Activated CD8-positive, alpha-beta T cell treated with anti-CD3 and anti-CD28 coated beads, Interleukin-2, amount 10 ng/mL, durations not matched to agents 7 days and 5 days (primary cell): Measurements from ENCODE around the gene KRT74. TPM values are rescaled to one million over a fixed set of nuclear protein-coding genes. Genes with fewer than 3 reads are reported as not detected.
A peak's percentile ranks its signal among the peaks of the same experiment; 100 is the strongest.

Experiments
- ATAC-seq: fragments of 150-1000 bp; cut with Tn5 transposase; one replicate; pipeline ENCODE4 v1.10.0; 2021; ENCODE audit warnings: moderate library complexity
- CTCF ChIA-PET: fragments of 350-600 bp; sonication (Branson Sonifier 250); formaldehyde crosslinking; loops from one replicate; lab custom pipeline; 2021; ENCODE audit warnings: antibody characterized with exemption; lab: Charles Lee
- POLR2A ChIA-PET: fragments of 350-600 bp; sonication (Branson Sonifier 250); formaldehyde crosslinking; loops from one replicate; lab custom pipeline; 2021; ENCODE audit warnings: antibody characterized with exemption; lab: Charles Lee
- DNase-seq: peaks from one replicate; pipeline ENCODE4 v3.0.0-alpha.2; 2020
- H3K27ac Mint-ChIP-seq: one replicate; pipeline ENCODE4 v1.8.0; 2021; ENCODE audit warnings: mild to moderate bottlenecking, mixed read lengths
- H3K27me3 Mint-ChIP-seq: one replicate; pipeline ENCODE4 v1.8.0; 2021; ENCODE audit warnings: low read depth, mixed read lengths
- H3K36me3 Mint-ChIP-seq: one replicate; pipeline ENCODE4 v1.8.0; 2021; ENCODE audit warnings: low read depth, mixed read lengths
- H3K4me1 Mint-ChIP-seq: one replicate; pipeline ENCODE4 v1.8.0; 2021; ENCODE audit warnings: low read depth, mixed read lengths
- H3K4me3 Mint-ChIP-seq: one replicate; pipeline ENCODE4 v1.8.0; 2021; ENCODE audit warnings: mild to moderate bottlenecking, mixed read lengths
- H3K9me3 Mint-ChIP-seq: one replicate; pipeline ENCODE4 v1.8.0; 2022; ENCODE audit warnings: mixed read lengths; ENCODE audit not compliant: insufficient read depth
- total RNA-seq, 2 experiments: library from RNA; stranded (reverse); gene quantifications; one replicate each; pipeline ENCODE4 v1.2.3, GENCODE V29; 2021

Gene KRT74
- total RNA-seq, 2 experiments from 2014 or later: not detected

DNA sequence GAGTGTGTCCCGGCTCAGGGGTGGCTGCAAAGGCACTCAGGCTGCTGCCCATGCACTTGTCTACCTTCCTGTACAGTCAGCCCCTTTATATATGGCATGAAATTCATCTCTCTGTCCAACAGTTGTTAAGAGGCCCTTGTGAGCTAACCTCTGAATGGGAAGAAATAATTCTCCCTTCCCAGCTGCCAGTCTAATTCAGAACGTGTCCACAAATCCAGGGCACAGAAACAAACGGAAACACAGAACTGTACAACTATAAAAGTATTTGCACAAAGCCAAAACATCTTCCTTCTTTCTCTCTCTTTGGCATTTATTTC, 54.3 kb downstream of the KRT74 start:
- CTCF ChIA-PET: no interaction called here
- H3K36me3 Mint-ChIP-seq: no peaks in the 10 kb centered on the region
- ATAC-seq (no peak), DNase-seq (peak; percentile 12)
- POLR2A ChIA-PET: no interaction called here
- peaks cover 11% of the 10 kb centered on the region for H3K27me3 Mint-ChIP-seq
- no peaks in the 10 kb centered on the region for H3K9me3 Mint-ChIP-seq
- H3K4me1 Mint-ChIP-seq: no peaks in the 10 kb centered on the region
- H3K27ac Mint-ChIP-seq: no peak overlapping the region
- no peak overlapping the region for H3K4me3 Mint-ChIP-seq

DNA sequence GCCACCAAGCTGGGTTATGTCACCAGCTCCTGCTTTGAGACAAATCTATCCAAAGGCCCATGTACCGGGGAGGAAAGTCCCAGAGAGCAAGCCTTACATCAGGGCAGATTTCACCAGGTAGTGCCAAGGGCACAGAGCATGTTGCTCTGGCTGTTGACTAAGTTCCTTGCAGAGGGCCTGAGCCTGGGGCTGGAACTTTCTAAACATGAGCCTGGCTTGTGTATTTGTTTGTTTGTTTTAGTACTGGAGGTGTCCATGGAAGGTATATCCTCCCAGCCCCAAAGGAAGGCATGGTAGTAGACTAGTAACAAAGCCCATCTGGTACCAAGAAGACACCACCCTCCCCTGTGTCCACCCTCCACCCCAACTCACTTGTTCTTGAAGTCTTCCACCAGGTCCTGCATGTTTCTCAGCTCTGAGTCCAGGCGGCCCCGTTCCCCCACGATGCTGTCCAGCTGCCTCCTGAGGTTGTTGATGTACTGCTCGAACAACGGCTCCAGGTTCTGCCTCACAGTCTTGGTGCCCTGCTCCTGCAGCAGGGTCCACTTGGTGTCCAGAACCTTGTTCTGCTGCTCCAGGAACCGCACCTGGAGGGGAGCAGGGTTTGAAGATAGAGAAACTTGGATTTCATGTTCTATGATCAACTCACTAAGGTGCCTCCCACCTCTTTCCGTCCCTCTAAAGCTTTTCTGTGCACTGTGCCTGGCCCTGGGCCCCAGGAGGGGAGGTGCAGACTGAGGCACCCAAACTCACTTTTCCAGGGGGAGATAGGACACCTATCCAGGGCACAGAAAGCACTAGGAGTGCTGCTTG, 54.9 kb downstream of the KRT74 start:
- Mint-ChIP-seq H3K27me3 (peaks cover 13% of the 10 kb centered on the region), H3K9me3 (no peaks in the 10 kb centered on the region), H3K4me3 (no peak overlapping the region), H3K27ac (no peak overlapping the region), H3K36me3 (no peaks in the 10 kb centered on the region), H3K4me1 (no peaks in the 10 kb centered on the region)
- DNase-seq (peak; percentile 14), ATAC-seq (no peak)
- ChIA-PET CTCF (no interaction called here), POLR2A (no interaction called here)

DNA sequence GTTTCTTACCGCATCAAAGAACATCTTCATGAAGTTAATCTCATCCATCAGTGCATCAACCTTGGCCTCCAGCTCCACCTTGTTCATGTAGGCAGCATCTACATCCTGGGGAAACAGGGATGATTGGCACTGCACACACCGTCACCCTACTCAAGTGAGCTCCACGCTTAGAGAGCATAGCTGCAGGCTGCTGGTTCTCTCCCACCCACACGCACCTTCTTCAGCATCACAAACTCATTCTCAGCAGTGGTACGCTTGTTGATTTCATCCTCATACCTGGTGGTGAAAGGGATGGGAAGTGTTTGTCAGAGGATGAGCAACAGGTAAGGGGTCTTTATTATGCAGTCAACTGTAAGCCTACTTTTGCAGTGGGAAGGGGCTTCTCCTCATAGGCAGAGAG, 55.8 kb downstream of the KRT74 start:
- ChIA-PET POLR2A (no interaction called here), CTCF (no interaction called here)
- Mint-ChIP-seq H3K27ac (no peak overlapping the region), H3K36me3 (no peaks in the 10 kb centered on the region), H3K9me3 (no peaks in the 10 kb centered on the region), H3K4me3 (no peak overlapping the region), H3K4me1 (no peaks in the 10 kb centered on the region), H3K27me3 (peaks cover 16% of the 10 kb centered on the region)
- ATAC-seq (no peak), DNase-seq (peak; percentile 12)

DNA sequence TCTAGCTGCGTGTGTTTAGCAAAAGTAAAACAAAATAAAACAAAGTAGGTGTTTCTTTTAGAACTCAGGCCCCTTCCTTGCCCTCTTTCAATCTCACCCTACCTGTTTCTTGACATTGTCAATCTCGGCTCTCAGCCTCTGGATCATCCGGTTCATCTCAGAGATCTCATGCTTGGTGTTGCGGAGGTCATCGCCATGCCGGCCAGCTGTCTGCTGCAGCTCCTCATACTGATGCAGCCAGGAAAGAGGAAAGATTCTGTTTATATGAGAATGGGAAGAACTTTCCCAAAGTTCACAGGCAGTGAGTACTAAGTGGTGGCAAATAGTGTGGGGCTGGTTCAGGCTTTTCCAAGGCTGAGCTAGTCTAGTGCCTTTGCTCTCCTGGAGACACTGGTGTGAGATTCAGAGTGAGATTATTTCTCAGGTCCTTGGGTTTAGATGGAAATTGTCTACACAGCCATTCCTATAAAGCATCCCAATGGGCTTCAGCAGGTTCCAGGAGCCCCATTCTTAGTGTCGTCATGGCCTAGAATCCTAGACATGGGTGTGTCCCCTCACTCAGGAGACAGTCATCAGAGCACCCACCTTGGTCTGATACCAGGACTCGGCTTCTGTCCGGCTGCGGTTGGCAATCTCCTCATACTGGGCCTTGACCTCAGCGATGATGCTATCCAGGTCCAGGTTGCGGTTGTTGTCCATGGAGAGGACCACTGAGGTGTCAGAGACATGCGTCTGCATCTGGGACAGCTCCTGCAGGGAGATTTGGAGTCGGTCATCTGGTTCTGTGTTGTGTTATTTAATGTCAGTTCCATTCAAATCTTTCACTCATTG, 56.4 kb downstream of the KRT74 start:
- DNase-seq (peak; percentile 11), ATAC-seq (no peak)
- H3K36me3 Mint-ChIP-seq: no peaks in the 10 kb centered on the region
- ChIA-PET POLR2A (no interaction called here), CTCF (interaction anchor here (1.6 to 1.7 kb wide), 2 partner anchors 9 to 363 kb away, joined by 4 to 9 read pairs; no protein-coding TSS in a partner anchor)
- no peaks in the 10 kb centered on the region for H3K4me1 Mint-ChIP-seq
- H3K4me3 Mint-ChIP-seq: no peak overlapping the region
- H3K27me3 Mint-ChIP-seq: peaks cover 16% of the 10 kb centered on the region
- no peaks in the 10 kb centered on the region for H3K9me3 Mint-ChIP-seq
- no peak overlapping the region for H3K27ac Mint-ChIP-seq

DNA sequence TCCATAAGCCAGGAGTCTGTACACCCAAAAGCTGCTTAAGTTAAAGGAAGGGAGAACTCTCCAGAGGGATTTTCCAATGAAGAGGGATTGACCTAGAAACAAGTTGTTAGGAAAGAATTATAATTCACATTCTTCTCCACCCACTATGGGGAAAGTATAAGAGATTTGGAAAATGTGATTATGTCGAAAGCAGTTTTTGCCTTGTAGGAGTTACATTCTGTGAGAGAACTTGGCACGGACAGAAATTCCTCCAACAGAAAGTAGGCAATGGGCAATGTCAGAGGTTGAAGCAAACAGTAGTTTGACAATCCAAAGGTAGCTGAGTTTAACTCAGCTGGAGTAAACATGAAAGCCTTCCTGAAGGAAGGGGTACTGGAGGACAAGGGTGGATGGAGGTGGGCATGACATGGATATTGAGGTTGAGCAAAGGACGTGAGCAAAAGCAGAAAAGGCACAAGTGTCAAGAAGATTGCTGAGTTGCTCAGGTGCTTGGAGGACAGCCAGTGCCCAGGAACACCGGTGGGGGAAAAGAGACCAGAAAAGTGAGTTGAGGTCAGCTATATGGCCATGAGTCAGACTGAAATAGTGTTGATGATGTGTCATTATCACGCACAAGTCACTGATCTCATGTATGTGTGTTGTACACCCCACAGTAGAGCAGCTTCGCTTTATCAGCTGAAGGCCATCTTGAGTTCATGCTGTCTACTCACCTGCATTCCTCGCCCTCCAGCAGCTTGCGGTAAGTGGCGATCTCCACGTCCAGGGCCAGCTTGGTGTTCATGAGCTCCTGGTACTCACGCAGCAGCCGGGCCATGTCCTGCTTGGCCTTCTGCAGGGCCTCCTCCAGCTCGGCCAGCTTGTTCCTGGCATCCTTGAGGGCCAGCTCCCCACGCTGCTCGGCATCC, 57.5 kb downstream of the KRT74 start:
- Mint-ChIP-seq H3K27ac (no peak overlapping the region), H3K27me3 (peaks cover 16% of the 10 kb centered on the region), H3K36me3 (no peaks in the 10 kb centered on the region), H3K9me3 (peaks cover 2% of the 10 kb centered on the region), H3K4me1 (no peaks in the 10 kb centered on the region), H3K4me3 (no peak overlapping the region)
- DNase-seq: no peak
- POLR2A ChIA-PET: no interaction called here
- no peak for ATAC-seq
- CTCF ChIA-PET: interaction anchor here (1.4 to 1.7 kb wide), 3 partner anchors 8 to 364 kb away, joined by 4 to 9 read pairs (median 4); no protein-coding TSS in a partner anchor

Other genes starting within 250 kb of the KRT74 start
- gene KRT85, start 206.4 kb downstream of the KRT74 start, total RNA-seq: not detected
- not detected for gene KRT84, start 188.2 kb downstream of the KRT74 start, total RNA-seq
- gene KRT82, start 167.5 kb downstream of the KRT74 start, total RNA-seq: not detected
- not detected for gene KRT75, start 139.5 kb downstream of the KRT74 start, total RNA-seq
- not detected for gene KRT6B, start 121.7 kb downstream of the KRT74 start, total RNA-seq
- gene KRT6C, start 100.0 kb downstream of the KRT74 start, total RNA-seq: not detected
- not detected for gene KRT6A, start 80.6 kb downstream of the KRT74 start, total RNA-seq
- not detected for gene KRT5, start 53.4 kb downstream of the KRT74 start, total RNA-seq
- gene KRT71, start 20.7 kb downstream of the KRT74 start, total RNA-seq: not detected
- under 1 TPM; 0.40 to 0.44 TPM for gene KRT72, start 27.6 kb upstream of the KRT74 start, total RNA-seq
- under 1 TPM; 0.45 to 0.91 TPM for gene KRT73, start 44.7 kb upstream of the KRT74 start, total RNA-seq
- gene KRT2, start 78.4 kb upstream of the KRT74 start, total RNA-seq: under 1 TPM in 1 of 2 experiments, not detected in 1; 0.10 TPM
- gene KRT1, start 106.6 kb upstream of the KRT74 start, total RNA-seq: not detected
- not detected for gene KRT77, start 129.7 kb upstream of the KRT74 start, total RNA-seq
- gene KRT76, start 203.5 kb upstream of the KRT74 start, total RNA-seq: not detected
- not detected for gene KRT3, start 222.3 kb upstream of the KRT74 start, total RNA-seq
- gene KRT4, start 240.3 kb upstream of the KRT74 start, total RNA-seq: not detected